Mesodermal cell (in vitro differentiated cells): ENCODE results near the gene LBHD2.
"Not testable (repeated sequence)": the region's sequence is repeated elsewhere in the genome, so short reads cannot be mapped to it uniquely, and the experiment has no call there.

Experiments used
- H3K27ac ChIP-seq: 2 replicates; pipeline ENCODE4 v1.7.0; 2013; ENCODE audit warnings: mild to moderate bottlenecking, low read depth, low read length, moderate library complexity; ENCODE audit not compliant: severe bottlenecking
- H3K36me3 ChIP-seq: 2 replicates; pipeline ENCODE4 v1.7.1; 2013; ENCODE audit warnings: mild to moderate bottlenecking, low read length, moderate library complexity; ENCODE audit not compliant: control insufficient read depth, insufficient read depth
- H3K4me1 ChIP-seq: one replicate; pipeline ENCODE4 v1.7.1; 2013; ENCODE audit warnings: mild to moderate bottlenecking, low read length; ENCODE audit not compliant: insufficient read depth, control insufficient read depth, poor library complexity, severe bottlenecking
- H3K4me3 ChIP-seq: 2 replicates; pipeline ENCODE4 v1.7.0; 2013; ENCODE audit warnings: low read length, control low read depth, mild to moderate bottlenecking; ENCODE audit not compliant: insufficient read depth, poor library complexity, severe bottlenecking; ENCODE audit errors: extremely low read depth
- H3K9me3 ChIP-seq: 2 replicates; pipeline ENCODE4 v1.7.1; 2013; ENCODE audit warnings: mild to moderate bottlenecking, low read length, moderate library complexity; ENCODE audit not compliant: control insufficient read depth
- WGBS, 2 experiments: methylation state at CpG; one replicate each; pipeline ENCODE4 v1.1.5; 2013; ENCODE audit warnings: missing lambda C conversion rate in 2 of 2; ENCODE audit not compliant: insufficient coverage in 2 of 2; 5-methylcytosine and 5-hydroxymethylcytosine counted together

The LBHD2 gene

GRCh38 chr14:103108749-103109207, 24.8 kb downstream of the LBHD2 start:
- no peaks in the 10 kb centered on the region for H3K36me3 ChIP-seq
- no peak overlapping the region for H3K4me3 ChIP-seq
- H3K9me3 ChIP-seq: no peaks in the 10 kb centered on the region
- H3K27ac ChIP-seq: no peak overlapping the region
- WGBS, 2 experiments: 0 to 67% methylated on average over 1 of the region's 9 CpGs
- H3K4me1 ChIP-seq: peaks cover 40% of the 10 kb centered on the region

DNA sequence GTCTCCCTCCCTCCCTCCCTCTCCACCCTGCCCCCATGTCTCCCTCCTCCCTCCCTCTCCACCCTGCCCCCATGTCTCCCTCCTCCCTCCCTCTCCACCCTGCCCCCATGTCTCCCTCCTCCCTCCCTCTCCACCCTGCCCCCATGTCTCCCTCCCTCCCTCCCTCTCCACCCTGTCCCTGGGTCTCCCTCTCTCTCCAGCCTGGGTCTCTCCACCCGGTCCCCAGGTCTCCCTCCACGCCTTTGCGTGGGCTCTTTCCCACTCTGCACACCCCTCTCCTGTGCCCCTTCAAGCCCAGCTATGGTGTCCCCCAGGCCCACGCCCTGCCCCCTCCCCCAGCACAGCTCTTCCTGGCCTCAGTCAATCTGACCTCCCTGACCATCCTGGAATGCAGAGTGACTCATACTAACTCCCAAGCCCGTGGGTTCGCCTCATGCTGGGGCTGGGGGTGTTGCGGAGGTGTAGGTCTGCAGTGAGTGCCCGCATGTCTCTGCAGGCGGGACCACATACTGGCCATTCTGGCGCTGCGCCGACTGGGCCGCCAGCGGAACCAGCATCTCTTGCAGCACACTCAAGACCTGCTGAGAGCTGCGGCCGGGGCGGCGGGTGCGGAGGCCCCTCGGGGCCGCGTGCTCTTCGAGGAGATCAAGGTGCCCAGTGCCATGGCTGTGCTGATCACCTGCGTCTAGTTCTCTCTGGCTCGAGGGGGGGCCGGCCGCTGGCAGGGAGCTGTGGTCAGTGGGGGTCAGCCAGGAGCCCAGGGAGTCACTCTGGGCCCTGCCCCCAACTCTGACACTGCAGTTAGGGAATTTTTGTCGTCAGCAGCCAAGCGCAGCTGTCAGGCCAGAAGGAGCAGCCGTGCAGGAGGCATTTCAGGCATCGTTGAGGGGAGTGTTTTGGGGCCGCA, 25.8 kb downstream of the LBHD2 start:
- H3K36me3 ChIP-seq: no peaks in the 10 kb centered on the region
- 3 to 6% methylated on average over 26 to 32 of the region's 32 CpGs for WGBS, 2 experiments
- no peaks in the 10 kb centered on the region for H3K9me3 ChIP-seq
- peak overlapping the region; percentile 95 for H3K27ac ChIP-seq
- H3K4me3 ChIP-seq: peak overlapping the region; percentile 19
- H3K4me1 ChIP-seq: peaks cover 35% of the 10 kb centered on the region

DNA sequence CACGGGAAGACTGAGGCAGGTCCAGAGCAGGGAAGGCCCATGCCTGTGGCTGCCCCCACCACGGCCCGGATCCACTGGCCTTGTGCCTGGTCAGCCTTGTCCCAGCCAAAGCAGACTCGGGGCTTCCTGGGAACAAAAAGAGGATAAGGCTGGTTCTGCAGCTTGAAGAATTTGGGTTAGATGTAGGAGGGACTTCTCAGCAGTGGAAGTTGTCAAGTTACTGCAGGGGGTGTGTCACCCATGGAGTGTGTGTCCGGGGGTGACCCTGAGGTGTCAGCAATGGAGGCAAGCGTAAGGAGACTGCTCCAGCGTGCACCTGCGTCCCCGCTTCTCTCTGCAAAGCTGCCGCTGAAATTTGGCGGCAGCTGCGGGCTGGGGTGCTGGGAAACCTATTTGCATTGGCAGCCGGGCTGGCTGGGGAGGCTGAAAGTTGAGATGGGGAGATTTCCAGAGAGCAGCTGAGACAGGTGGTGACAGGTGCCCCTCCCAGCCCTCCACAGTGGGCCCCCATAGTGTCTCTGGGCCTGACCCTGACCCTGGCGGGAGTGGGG, 26.7 kb downstream of the LBHD2 start:
- 36 to 46% methylated on average over 12 to 13 of the region's 14 CpGs for WGBS, 2 experiments
- Histone ChIP-seq H3K4me1 (peaks cover 35% of the 10 kb centered on the region), H3K9me3 (no peaks in the 10 kb centered on the region), H3K4me3 (no peak overlapping the region), H3K27ac (peak overlapping the region; percentile 45), H3K36me3 (no peaks in the 10 kb centered on the region)

GRCh38 chr14:103111232-103111868, 27.3 kb downstream of the LBHD2 start:
- Histone ChIP-seq H3K9me3 (no peaks in the 10 kb centered on the region), H3K4me1 (peaks cover 35% of the 10 kb centered on the region), H3K27ac (no peak overlapping the region), H3K4me3 (no peak overlapping the region), H3K36me3 (no peaks in the 10 kb centered on the region)
- WGBS, 2 experiments: 79% methylated on average over 4 to 6 of the region's 6 CpGs

GRCh38 chr14:103112400-103113243, 28.6 kb downstream of the LBHD2 start:
- WGBS, 2 experiments: 83 to 93% methylated on average over 8 to 9 of the region's 11 CpGs
- H3K4me1 ChIP-seq: peaks cover 35% of the 10 kb centered on the region
- H3K9me3 ChIP-seq: no peaks in the 10 kb centered on the region
- H3K36me3 ChIP-seq: no peaks in the 10 kb centered on the region
- no peak overlapping the region for H3K27ac ChIP-seq
- H3K4me3 ChIP-seq: no peak overlapping the region

GRCh38 chr14:103113303-103113702, 29.3 kb downstream of the LBHD2 start:
- peaks cover 38% of the 10 kb centered on the region for H3K4me1 ChIP-seq
- WGBS, 2 experiments: 92% methylated on average over 4 to 5 of the region's 5 CpGs
- H3K9me3 ChIP-seq: no peaks in the 10 kb centered on the region
- H3K27ac ChIP-seq: no peak overlapping the region
- no peak overlapping the region for H3K4me3 ChIP-seq
- no peaks in the 10 kb centered on the region for H3K36me3 ChIP-seq

DNA sequence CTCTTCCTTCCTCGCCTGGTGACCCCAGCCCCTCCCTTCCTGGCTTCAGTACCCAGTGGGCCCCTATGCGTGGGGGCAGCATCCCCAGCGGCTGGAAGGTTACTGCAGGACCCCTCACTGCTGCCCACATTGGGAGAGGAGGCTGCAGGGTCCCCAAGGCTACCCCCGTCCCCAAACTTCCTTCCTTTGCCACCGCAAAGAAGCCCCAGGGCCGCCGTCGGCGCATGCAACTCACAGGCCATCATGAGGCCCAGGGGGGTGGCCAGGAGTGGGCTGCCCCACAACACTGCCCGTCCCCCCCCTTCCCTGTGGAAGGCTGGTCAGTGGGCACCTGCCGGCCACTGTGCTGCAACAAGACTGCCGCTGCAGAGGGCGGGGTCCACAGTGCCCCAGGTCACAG, 29.8 kb downstream of the LBHD2 start:
- 80 to 97% methylated on average over 7 to 10 of the region's 13 CpGs for WGBS, 2 experiments
- no peaks in the 10 kb centered on the region for H3K9me3 ChIP-seq
- no peak overlapping the region for H3K27ac ChIP-seq
- peaks cover 38% of the 10 kb centered on the region for H3K4me1 ChIP-seq
- H3K36me3 ChIP-seq: no peaks in the 10 kb centered on the region
- H3K4me3 ChIP-seq: no peak overlapping the region

- not testable (repeated sequence) for H3K4me3 ChIP-seq, H3K36me3 ChIP-seq, H3K27ac ChIP-seq, H3K9me3 ChIP-seq
- 95 to 98% methylated on average over 10 to 11 of the region's 12 CpGs for WGBS, 2 experiments
- H3K4me1 ChIP-seq: peaks cover 40% of the 10 kb centered on the region
Measured at GRCh38 chr14:103115086-103115679, 31.2 kb downstream of the LBHD2 start.

DNA sequence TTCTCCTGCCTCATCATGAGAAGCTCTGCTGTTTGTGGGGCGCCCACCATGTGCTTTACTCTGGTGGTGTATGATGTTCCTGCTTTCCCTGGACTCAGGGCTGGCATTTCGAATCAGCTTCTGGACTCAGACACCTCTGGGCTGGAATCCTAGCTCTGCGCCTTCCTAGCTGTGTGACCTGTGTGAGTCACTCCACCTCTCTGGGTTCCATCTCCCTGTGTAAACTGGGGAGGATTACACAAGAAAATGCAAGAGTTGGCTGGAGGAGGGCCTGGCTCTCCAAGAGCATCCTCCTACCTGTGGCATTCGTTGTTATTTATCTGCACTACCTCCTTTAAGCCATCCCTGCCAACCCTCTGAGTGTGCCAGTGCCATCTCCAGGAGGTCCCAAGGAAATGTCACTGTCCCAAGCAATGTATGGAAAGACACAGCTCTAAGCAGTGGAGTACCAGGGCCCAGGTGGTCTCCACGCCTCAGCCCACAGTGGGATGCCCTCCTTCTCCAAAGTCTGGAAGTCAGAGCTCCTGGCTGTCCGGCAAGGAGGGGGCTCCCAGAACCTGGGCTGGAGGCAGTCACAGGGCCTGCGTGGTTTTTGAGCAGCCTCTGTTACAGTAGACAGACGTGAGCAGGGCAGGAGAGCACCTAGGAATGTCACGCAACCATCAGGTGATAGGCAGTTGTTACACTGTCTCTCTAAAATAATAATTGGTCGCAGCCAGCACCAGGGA, 32.0 kb downstream of the LBHD2 start:
- no peaks in the 10 kb centered on the region for H3K36me3 ChIP-seq
- 92 to 96% methylated on average over 9 to 10 of the region's 10 CpGs for WGBS, 2 experiments
- no peaks in the 10 kb centered on the region for H3K9me3 ChIP-seq
- H3K27ac ChIP-seq: no peak overlapping the region
- peaks cover 33% of the 10 kb centered on the region for H3K4me1 ChIP-seq
- H3K4me3 ChIP-seq: no peak overlapping the region
